B cell (primary cell): Measurements from ENCODE around the gene RCOR3. TPM values are rescaled to one million over a fixed set of nuclear protein-coding genes. Genes with fewer than 3 reads are reported as not detected.

Experiments
- ATAC-seq: fragments of 200-7000 bp; cut with Tn5 transposase; one replicate; pipeline ENCODE4 v1.10.0; 2021; ENCODE audit warnings: low read depth, mild to moderate bottlenecking, moderate number of reproducible peaks, moderate library complexity
- CTCF ChIA-PET: fragments of 350-600 bp; sonication (Branson Sonifier 250); formaldehyde crosslinking; loops from one replicate; lab custom pipeline; 2021; ENCODE audit warnings: antibody characterized with exemption, inconsistent platforms; lab: Charles Lee
- POLR2A ChIA-PET: fragments of 350-600 bp; sonication (Branson Sonifier 250); formaldehyde crosslinking; loops from one replicate; lab custom pipeline; 2021; ENCODE audit warnings: antibody characterized with exemption; lab: Charles Lee
- DNase-seq: peaks from one replicate; pipeline ENCODE4 v3.0.0; 2013
- H2AFZ ChIP-seq: 2 replicates; pipeline ENCODE4 v1.6.1; 2012; ENCODE audit warnings: mild to moderate bottlenecking, low read depth, low read length; ENCODE audit not compliant: insufficient read depth, poor library complexity, severe bottlenecking
- H3K27ac ChIP-seq, 2 donors: 1 replicate in 1 of 2; 2 replicates in 1 of 2; pipeline ENCODE4 v1.5.1; 2012 to 2013; ENCODE audit warnings: low read length in 2 of 2, mild to moderate bottlenecking in 2 of 2, moderate library complexity in 1 of 2
- H3K27me3 ChIP-seq, 4 experiments: fragments of 200-600 bp in 1 of 4; sonication (generic) in 1 of 4; replicated peaks in 1 of 4; 1 replicate in 2 of 4; 2 replicates in 2 of 4; pipeline versions ENCODE4 v1.6.1 to v1.7.0; 2013 to 2016; ENCODE audit warnings: low read length in 3 of 4, mild to moderate bottlenecking in 2 of 4, mixed read lengths in 1 of 4, moderate library complexity in 1 of 4; ENCODE audit not compliant: insufficient read depth in 4 of 4, control insufficient read depth in 3 of 4; ENCODE audit errors: control extremely low read depth in 1 of 4
- H3K36me3 ChIP-seq, 2 experiments: replicated peaks in 1 of 2; 1 replicate in 1 of 2; 2 replicates in 1 of 2; pipeline versions ENCODE4 v1.6.1 to v1.7.1; 2013; ENCODE audit warnings: low read length in 1 of 2; ENCODE audit not compliant: insufficient read depth in 2 of 2, control insufficient read depth in 1 of 2; ENCODE audit errors: control extremely low read depth in 1 of 2, extremely low read depth in 1 of 2
- H3K4me1 ChIP-seq, 2 donors: fragments of 200-600 bp in 1 of 2; sonication (generic) in 1 of 2; 1 replicate in 1 of 2; 2 replicates in 1 of 2; pipeline versions ENCODE4 v1.5.1 to v1.6.1; 2013 to 2017; ENCODE audit warnings: low read length in 2 of 2; ENCODE audit not compliant: control insufficient read depth in 2 of 2, insufficient read depth in 2 of 2
- H3K4me2 ChIP-seq: replicated peaks from 2 replicates; pipeline ENCODE3; 2012; ENCODE audit warnings: mild to moderate bottlenecking, low read depth, low read length; ENCODE audit not compliant: poor library complexity, severe bottlenecking
- H3K4me3 ChIP-seq, 5 experiments: fragments of 200-600 bp in 1 of 5; sonication (generic) in 1 of 5; 1 replicate in 3 of 5; 2 replicates in 2 of 5; pipeline versions ENCODE4 v1.5.1 to v1.7.0; 2011 to 2016; ENCODE audit warnings: low read length in 4 of 5, mild to moderate bottlenecking in 4 of 5, low read depth in 2 of 5, control low read depth in 1 of 5, moderate library complexity in 1 of 5; ENCODE audit not compliant: insufficient read depth in 1 of 5; ENCODE audit errors: control extremely low read depth in 1 of 5, extremely low read depth in 1 of 5
- H3K79me2 ChIP-seq: fragments of 200-600 bp; sonication (generic); one replicate; pipeline ENCODE4 v1.6.0; 2016; ENCODE audit warnings: low read length; ENCODE audit not compliant: control insufficient read depth, insufficient read depth
- H3K9ac ChIP-seq: fragments of 200-600 bp; sonication (generic); 2 replicates; pipeline ENCODE4 v1.6.1; 2017; ENCODE audit warnings: mild to moderate bottlenecking, low read length, moderate library complexity
- H3K9me3 ChIP-seq, 3 donors: one replicate each; pipeline versions ENCODE4 v1.6.1 to v1.7.1; 2013; ENCODE audit warnings: low read length in 2 of 3; ENCODE audit not compliant: control insufficient read depth in 2 of 3, insufficient read depth in 1 of 3; ENCODE audit errors: control extremely low read depth in 1 of 3
- H4K20me1 ChIP-seq: 2 replicates; pipeline ENCODE4 v1.6.0; 2012; ENCODE audit warnings: mild to moderate bottlenecking, low read length; ENCODE audit not compliant: insufficient read depth, control insufficient read depth, poor library complexity, severe bottlenecking
- H3K27ac Mint-ChIP-seq: one replicate; pipeline ENCODE4 v1.8.0; 2021; ENCODE audit warnings: mixed read lengths
- H3K27me3 Mint-ChIP-seq: one replicate; pipeline ENCODE4 v1.8.0; 2021; ENCODE audit warnings: mixed read lengths
- H3K4me1 Mint-ChIP-seq: one replicate; pipeline ENCODE4 v1.8.0; 2021; ENCODE audit warnings: mixed read lengths
- H3K4me3 Mint-ChIP-seq: one replicate; pipeline ENCODE4 v1.8.0; 2021; ENCODE audit warnings: mixed read lengths
- H3K9me3 Mint-ChIP-seq: one replicate; pipeline ENCODE4 v1.8.0; 2022; ENCODE audit warnings: mixed read lengths; ENCODE audit not compliant: insufficient read depth
- EZH2 ChIP-seq: IDR thresholded peaks from 2 replicates; pipeline ENCODE4 v1.6.1; 2012; ENCODE audit warnings: borderline replicate concordance, low read depth, mild to moderate bottlenecking, moderate library complexity, low read length; ENCODE audit not compliant: insufficient read depth, poor library complexity, severe bottlenecking
- WGBS: methylation state at CpG from one replicate; pipeline ENCODE4 v1.1.5; 2013; ENCODE audit warnings: missing lambda C conversion rate; ENCODE audit not compliant: insufficient coverage; 5-methylcytosine and 5-hydroxymethylcytosine counted together
- intact Hi-C: fragments of 100-400 bp; cut with micrococcal nuclease; formaldehyde crosslinking; loops from one replicate; pipeline ENCODE4 v1.10.0; 2022
- polyA plus RNA-seq: library from polyadenylated mRNA; depleted of rRNA; stranded (reverse); fragments of >200 nt; gene quantifications from 2 replicates; pipeline ENCODE4 v1.2.3, GENCODE V29; 2012
- total RNA-seq, 2 donors: library from RNA; stranded (reverse); fragments of 120-200 nt in 1 of 2; gene quantifications; 1 replicate in 1 of 2; 2 replicates in 1 of 2; pipeline versions ENCODE4 v1.2.3 to v1.2.4, GENCODE V29; 2013 to 2022
- TF ChIP-seq, protein P1 (sequence below): fragments of 200-600 bp; IDR thresholded peaks from one replicate; pipeline ENCODE4 v1.8.0; 2022; ENCODE audit warnings: antibody characterized with exemption, mild to moderate bottlenecking

The RCOR3 gene
- total and polyA plus RNA-seq, 2 donors (not counting 1 experiment from before 2014, with no cell fraction given) = 42.7 to 120 TPM

DNA sequence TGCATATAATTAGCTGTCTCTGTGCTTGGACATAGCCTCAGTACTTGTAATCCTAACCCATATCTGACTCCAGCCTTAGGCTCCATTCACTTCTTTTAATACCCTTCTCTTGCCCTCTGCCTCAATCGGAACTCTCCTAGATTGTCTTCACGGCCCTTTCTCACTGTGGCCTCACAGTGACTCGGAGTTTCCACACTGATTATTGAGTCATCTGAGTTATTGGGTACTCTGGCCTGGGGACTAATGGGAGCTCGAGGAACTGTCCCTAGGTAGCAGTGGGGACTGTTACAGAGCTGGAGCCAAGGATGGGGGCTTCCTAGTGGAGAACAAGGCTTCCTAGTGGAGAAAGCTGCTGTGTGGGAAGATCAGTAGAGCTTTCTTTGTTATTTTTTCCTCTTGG is 84.4 kb downstream of the RCOR3 start:
- no peak for DNase-seq
- no peaks in the 10 kb centered on the region for H3K27me3 ChIP-seq
- ChIA-PET CTCF (interaction anchor here (0.9 to 18.7 kb wide), 4 partner anchors 10 to 42 kb away, joined by 3 to 333 read pairs (median 3); partner anchors contain the start of gene TRAF5), POLR2A (no interaction called here)
- no peaks in the 10 kb centered on the region for H3K27me3 Mint-ChIP-seq
- WGBS = 79% methylated on average over 2 of the region's 4 CpGs
- peaks cover 86% of the 10 kb centered on the region for H3K4me1 Mint-ChIP-seq
- no peak for ATAC-seq
- H3K9me3 ChIP-seq = no peaks in the 10 kb centered on the region
- H3K27ac ChIP-seq = peak overlapping the region; percentile 4 to 73
- H2AFZ ChIP-seq = no peak overlapping the region
- peaks cover 0 to 58% of the 10 kb centered on the region in 2 experiments for H3K36me3 ChIP-seq
- H3K4me2 ChIP-seq = peak overlapping the region; percentile 41
- peaks cover 100% of the 10 kb centered on the region for H3K79me2 ChIP-seq
- H3K4me3 ChIP-seq = no peak overlapping the region
- peaks cover 85 to 90% of the 10 kb centered on the region in 2 donors for H3K4me1 ChIP-seq
- H3K4me3 Mint-ChIP-seq = peak overlapping the region; percentile 30
- no peak for TF ChIP-seq EZH2
- TF ChIP-seq, protein P1, sequence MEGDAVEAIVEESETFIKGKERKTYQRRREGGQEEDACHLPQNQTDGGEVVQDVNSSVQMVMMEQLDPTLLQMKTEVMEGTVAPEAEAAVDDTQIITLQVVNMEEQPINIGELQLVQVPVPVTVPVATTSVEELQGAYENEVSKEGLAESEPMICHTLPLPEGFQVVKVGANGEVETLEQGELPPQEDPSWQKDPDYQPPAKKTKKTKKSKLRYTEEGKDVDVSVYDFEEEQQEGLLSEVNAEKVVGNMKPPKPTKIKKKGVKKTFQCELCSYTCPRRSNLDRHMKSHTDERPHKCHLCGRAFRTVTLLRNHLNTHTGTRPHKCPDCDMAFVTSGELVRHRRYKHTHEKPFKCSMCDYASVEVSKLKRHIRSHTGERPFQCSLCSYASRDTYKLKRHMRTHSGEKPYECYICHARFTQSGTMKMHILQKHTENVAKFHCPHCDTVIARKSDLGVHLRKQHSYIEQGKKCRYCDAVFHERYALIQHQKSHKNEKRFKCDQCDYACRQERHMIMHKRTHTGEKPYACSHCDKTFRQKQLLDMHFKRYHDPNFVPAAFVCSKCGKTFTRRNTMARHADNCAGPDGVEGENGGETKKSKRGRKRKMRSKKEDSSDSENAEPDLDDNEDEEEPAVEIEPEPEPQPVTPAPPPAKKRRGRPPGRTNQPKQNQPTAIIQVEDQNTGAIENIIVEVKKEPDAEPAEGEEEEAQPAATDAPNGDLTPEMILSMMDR = no peak
- no peak overlapping the region for H3K9ac ChIP-seq
- peak overlapping the region; percentile 81 for H3K27ac Mint-ChIP-seq
- H3K9me3 Mint-ChIP-seq = no peaks in the 10 kb centered on the region
- intact Hi-C loops = no loop called here
- H4K20me1 ChIP-seq = peaks cover 100% of the 10 kb centered on the region

DNA sequence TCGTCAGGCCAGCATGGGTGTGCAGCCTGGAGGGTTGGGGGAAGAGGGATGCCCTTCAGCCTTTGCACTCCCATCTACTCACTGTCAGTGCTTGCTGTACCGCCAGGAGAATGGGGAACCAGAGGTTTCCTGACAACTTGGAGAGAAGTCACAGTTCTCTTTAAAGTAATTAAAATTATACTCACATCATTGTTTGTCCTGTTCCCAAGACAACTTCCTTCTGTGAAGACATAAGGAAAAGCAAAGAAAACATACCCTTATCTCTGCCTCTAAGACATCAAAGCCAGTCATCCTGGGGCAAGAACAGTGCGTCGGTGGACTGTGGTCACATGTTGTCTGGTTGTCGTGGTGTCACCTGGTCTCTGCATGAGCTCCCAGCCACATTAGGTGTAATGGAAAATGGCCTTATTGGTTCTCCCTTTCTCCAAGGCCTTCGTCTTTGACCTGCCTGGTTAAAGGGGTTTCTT is 85.0 kb downstream of the RCOR3 start:
- ChIA-PET POLR2A (no interaction called here), CTCF (interaction anchor here (1.3 to 18.7 kb wide), 2 partner anchors 16 to 17 kb away, joined by 3 to 333 read pairs; partner anchors contain the start of gene TRAF5)
- H3K4me3 Mint-ChIP-seq = peak overlapping the region; percentile 30
- WGBS = 57% methylated on average over 5 of the region's 6 CpGs
- H3K27ac Mint-ChIP-seq = peak overlapping the region; percentile 81
- Histone ChIP-seq H3K4me2 (peak overlapping the region; percentile 41), H2AFZ (no peak overlapping the region), H3K4me1 (peaks cover 85 to 89% of the 10 kb centered on the region in 2 donors), H3K27me3 (no peaks in the 10 kb centered on the region), H3K9me3 (no peaks in the 10 kb centered on the region), H3K9ac (no peak overlapping the region), H3K27ac (peak overlapping the region; percentile 4 to 73), H4K20me1 (peaks cover 100% of the 10 kb centered on the region), H3K79me2 (peaks cover 100% of the 10 kb centered on the region), H3K4me3 (no peak overlapping the region), H3K36me3 (peaks cover 0 to 53% of the 10 kb centered on the region in 2 experiments)
- ATAC-seq = no peak
- peaks cover 86% of the 10 kb centered on the region for H3K4me1 Mint-ChIP-seq
- H3K27me3 Mint-ChIP-seq = no peaks in the 10 kb centered on the region
- intact Hi-C loops = no loop called here
- no peak for TF ChIP-seq EZH2
- TF ChIP-seq, protein P1 = no peak
- no peaks in the 10 kb centered on the region for H3K9me3 Mint-ChIP-seq
- no peak for DNase-seq
